ENCODE results near the gene OR6S1. TPM values are rescaled to one million over a fixed set of nuclear protein-coding genes. Genes with fewer than 3 reads are reported as not detected.
A peak's percentile ranks its signal among the peaks of the same experiment; 100 is the strongest.

Gene OR6S1
- total RNA-seq, 1 donor from 2014 or later = not detected

- H3K4me1 ChIP-seq = peaks cover 43% of the 10 kb centered on the region
Observed at GRCh38 chr14:20686386-20687143, 45.1 kb upstream of the OR6S1 start.

DNA sequence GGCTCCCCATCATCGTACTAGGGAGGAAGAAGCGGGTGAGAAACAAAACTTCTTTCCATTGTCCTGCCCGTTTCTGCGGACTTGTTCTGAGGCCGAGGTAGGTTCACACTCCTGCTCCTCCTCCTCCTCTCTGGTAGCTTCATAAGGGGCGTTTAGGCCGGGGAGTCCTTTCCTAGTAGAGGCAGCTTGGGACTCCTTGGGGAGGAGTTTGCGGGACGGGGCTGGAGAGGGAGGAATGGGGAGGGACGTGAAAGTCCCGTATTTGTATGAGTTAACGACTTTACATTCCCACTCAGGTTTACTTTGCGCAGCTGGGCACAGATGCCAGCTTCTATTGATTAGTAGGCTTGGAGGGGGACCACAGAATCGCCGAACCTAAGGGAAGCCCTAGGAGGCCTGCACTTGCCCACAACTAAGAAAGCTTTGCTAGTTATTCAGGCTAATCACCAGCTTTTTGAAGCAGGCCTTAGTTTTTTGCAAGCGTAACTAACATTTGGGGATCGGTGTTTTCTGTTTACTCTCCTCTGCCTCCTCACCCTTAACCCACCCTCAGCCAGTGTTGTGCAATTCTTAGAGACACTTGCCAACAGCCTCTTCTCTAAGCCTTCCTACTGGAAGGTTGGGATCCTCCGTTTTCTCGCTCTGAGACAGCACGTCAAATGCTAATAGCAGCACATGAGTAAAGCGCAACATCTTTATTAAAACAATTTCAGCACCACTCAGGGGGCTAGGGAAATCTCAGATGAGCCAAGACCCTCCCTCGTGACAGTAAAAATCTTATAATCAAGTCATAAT lies 43.4 kb upstream of the OR6S1 start:
- Histone ChIP-seq H3K27ac (peak overlapping the region; percentile 99), H3K36me3 (no peaks in the 10 kb centered on the region), H3K4me1 (peaks cover 45% of the 10 kb centered on the region), H3K27me3 (no peaks in the 10 kb centered on the region), H3K4me3 (peak overlapping the region; percentile 67 to 79), H3K9me3 (no peaks in the 10 kb centered on the region)
- peak in 1 of 2 donors; percentile 12 for TF ChIP-seq POLR2A (IDR thresholded peaks at IDR 0.05)
- peak in 1 of 3 experiments; percentile 1 for TF ChIP-seq CTCF (IDR thresholded peaks at IDR 0.05)
- no peak for TF ChIP-seq POLR2AphosphoS5 (IDR thresholded peaks at IDR 0.05; ENCODE audit: insufficient read depth in 1 of 2, low read depth in 1 of 2)
- peak in 1 of 2 donors; percentile 91 for DNase-seq (ENCODE audit: extremely low spot score in 2 of 2)
- intact Hi-C loops (cut with DNase I) = loop anchor here (2.0 to 5.0 kb wide), 5 partner anchors 53 to 343 kb away; partner anchors contain the start of genes PARP2, PIP4P1 and TEP1

More at GRCh38 chr14:20686386-20687143, 45.1 kb upstream of the OR6S1 start:
- intact Hi-C loops (cut with DNase I) = no loop called here
- Histone ChIP-seq H3K4me3 (peak overlapping the region; percentile 67 to 79), H3K27ac (peak overlapping the region; percentile 45), H3K36me3 (no peaks in the 10 kb centered on the region), H3K9me3 (no peaks in the 10 kb centered on the region), H3K27me3 (no peaks in the 10 kb centered on the region)
- TF ChIP-seq CTCF (IDR thresholded peaks at IDR 0.05) = no peak
- TF ChIP-seq POLR2AphosphoS5 (IDR thresholded peaks at IDR 0.05; ENCODE audit: insufficient read depth in 1 of 2, low read depth in 1 of 2) = no peak
- no peak for TF ChIP-seq POLR2A (IDR thresholded peaks at IDR 0.05)
- no peak for DNase-seq (ENCODE audit: extremely low spot score in 2 of 2)

DNA sequence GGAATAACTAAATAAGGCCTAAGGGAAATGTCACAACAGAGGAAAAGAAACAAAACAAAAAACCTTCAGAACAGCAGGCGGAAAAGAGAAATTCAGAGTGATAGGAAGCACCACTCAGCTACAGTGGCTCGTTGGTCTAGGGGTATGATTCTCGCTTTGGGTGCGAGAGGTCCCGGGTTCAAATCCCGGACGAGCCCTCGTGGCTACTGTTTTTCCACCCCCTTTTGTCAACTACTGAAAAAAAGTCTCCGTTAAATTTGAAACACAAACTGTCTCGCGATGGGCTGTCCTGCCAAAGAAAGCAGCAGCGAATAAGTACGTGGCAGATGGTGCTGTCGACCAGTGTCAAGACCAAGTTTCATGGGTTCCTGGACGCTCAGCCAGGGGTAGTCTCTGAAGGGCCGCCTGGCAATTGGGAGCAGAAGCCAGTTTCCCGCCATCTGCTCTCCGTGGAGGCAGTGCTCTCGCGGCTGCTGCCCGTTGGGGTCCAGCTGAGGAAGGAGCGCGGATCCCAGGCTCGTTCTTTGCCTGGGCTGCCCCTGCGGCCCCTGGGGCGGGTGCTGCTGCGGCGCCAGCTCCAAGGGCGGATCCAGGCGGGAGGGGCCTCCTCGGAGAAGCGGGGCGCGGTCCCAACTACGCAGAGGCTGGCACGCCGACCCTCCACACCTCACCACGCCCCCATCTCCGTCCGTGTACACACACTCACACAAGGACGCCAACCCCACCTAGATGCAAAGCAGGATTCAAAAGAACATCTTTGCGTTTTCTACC lies 42.6 kb upstream of the OR6S1 start, which contains the start of gene RNASE4:
Gene RNASE4 (plus strand): TSS at position 670 of the 771 bp plus-strand sequence. CDS start 14,812 bp downstream, outside the sequence.
- peaks cover 48% of the 10 kb centered on the region for H3K4me1 ChIP-seq
- no peaks in the 10 kb centered on the region for H3K9me3 ChIP-seq
- no peaks in the 10 kb centered on the region for H3K36me3 ChIP-seq
- H3K4me3 ChIP-seq = peak within 1 kb of the TSS; percentile 67 to 79
- peak in 1 of 2 donors; percentile 95 for DNase-seq (ENCODE audit: extremely low spot score in 2 of 2)
- H3K27me3 ChIP-seq = no peaks in the 10 kb centered on the region
- intact Hi-C loops (cut with DNase I) = loop anchor here (2.0 to 5.0 kb wide), 5 partner anchors 52 to 342 kb away; partner anchors contain the start of genes PARP2, PIP4P1 and TEP1
- H3K27ac ChIP-seq = peak within 1 kb of the TSS; percentile 99
- peak; percentile 89 to 94 for TF ChIP-seq POLR2AphosphoS5 (IDR thresholded peaks at IDR 0.05; ENCODE audit: insufficient read depth in 1 of 2, low read depth in 1 of 2)
- TF ChIP-seq POLR2A (IDR thresholded peaks at IDR 0.05) = peak in 1 of 2 donors; percentile 74
- TF ChIP-seq CTCF (IDR thresholded peaks at IDR 0.05) = no peak

DNA sequence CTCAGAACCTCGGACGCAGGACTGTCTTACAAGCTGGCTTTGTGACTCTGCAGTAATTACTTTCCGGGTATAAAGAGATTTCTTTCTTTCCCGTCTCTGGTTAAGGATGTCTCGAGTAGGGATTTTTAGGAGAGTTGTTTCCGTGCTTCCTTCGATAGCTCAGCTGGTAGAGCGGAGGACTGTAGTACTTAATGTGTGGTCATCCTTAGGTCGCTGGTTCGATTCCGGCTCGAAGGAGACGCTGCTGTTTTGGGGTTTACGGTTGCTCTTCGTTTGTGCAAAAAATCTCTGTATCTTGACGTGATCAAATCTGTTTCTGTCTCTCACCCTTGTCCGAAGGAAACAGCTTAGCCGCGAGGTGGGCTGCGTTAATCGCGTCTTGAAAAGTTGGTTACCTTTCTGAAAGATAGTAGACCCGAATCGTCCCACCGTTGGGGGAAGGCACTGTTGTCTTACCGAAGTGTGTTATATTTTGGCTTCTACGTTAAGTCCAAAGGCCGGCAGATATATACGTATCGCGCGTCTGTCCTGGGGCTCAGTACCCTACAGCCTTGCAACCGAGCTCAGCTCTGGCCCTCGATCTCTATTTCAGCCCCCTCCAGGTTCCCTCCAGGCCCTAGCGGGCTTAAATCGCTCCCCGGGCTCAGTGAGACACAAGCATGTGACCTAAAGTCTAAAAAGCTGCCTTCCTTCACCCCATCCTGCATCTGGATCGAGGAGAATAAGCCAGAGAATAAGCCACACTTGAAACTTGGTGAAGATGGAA lies 41.8 kb upstream of the OR6S1 start:
- no peaks in the 10 kb centered on the region for H3K27me3 ChIP-seq
- no peaks in the 10 kb centered on the region for H3K9me3 ChIP-seq
- peaks cover 48% of the 10 kb centered on the region for H3K4me1 ChIP-seq
- no peaks in the 10 kb centered on the region for H3K36me3 ChIP-seq
- H3K27ac ChIP-seq = peak overlapping the region; percentile 99
- peak overlapping the region; percentile 67 to 79 for H3K4me3 ChIP-seq
- peak in 1 of 2 donors; percentile 92 for DNase-seq (ENCODE audit: extremely low spot score in 2 of 2)
- TF ChIP-seq POLR2A (IDR thresholded peaks at IDR 0.05) = no peak
- TF ChIP-seq CTCF (IDR thresholded peaks at IDR 0.05) = peak in 1 of 3 experiments; percentile 11
- no peak for TF ChIP-seq POLR2AphosphoS5 (IDR thresholded peaks at IDR 0.05; ENCODE audit: insufficient read depth in 1 of 2, low read depth in 1 of 2)
- intact Hi-C loops (cut with DNase I) = loop anchor here (5.0 kb wide), 4 partner anchors 51 to 341 kb away; partner anchors contain the start of genes PARP2, PIP4P1 and TEP1

Measured in vagina (tissue), 2 donors.